Sigmoid colon (tissue), 7 donors: ENCODE data around the gene ATP5MG. TPM values are rescaled to one million over a fixed set of nuclear protein-coding genes. Genes with fewer than 3 reads are reported as not detected.

Experiments used
- DNase-seq: peaks from one replicate; pipeline ENCODE4 v3.0.0-alpha.2; 2019
- H3K27ac ChIP-seq, 4 donors: fragments of 200-600 bp; sonication (generic); one replicate each; pipeline ENCODE4 v1.5.1; 2016 to 2019; ENCODE audit warnings: mild to moderate bottlenecking in 1 of 4
- H3K27me3 ChIP-seq, 3 donors: fragments of 200-600 bp; sonication (generic); one replicate each; pipeline ENCODE4 v1.5.1; 2019; ENCODE audit warnings: mild to moderate bottlenecking in 1 of 3
- H3K36me3 ChIP-seq, 4 donors: fragments of 200-600 bp; sonication (generic); one replicate each; pipeline ENCODE4 v1.5.1; 2016 to 2019
- H3K4me1 ChIP-seq, 4 donors: fragments of 200-600 bp; sonication (generic); one replicate each; pipeline ENCODE4 v1.5.1; 2017 to 2019
- H3K4me3 ChIP-seq, 4 donors: fragments of 200-600 bp; sonication (generic); one replicate each; pipeline ENCODE4 v1.5.1; 2017 to 2019; ENCODE audit warnings: mild to moderate bottlenecking in 2 of 4, moderate library complexity in 1 of 4
- H3K9me3 ChIP-seq, 4 donors: fragments of 200-600 bp in 3 of 4; sonication (generic) in 3 of 4; one replicate each; pipeline versions ENCODE4 v1.5.1 to v1.6.1; 2013 to 2019
- CTCF ChIP-seq, 4 experiments: fragments of 450-650 bp in 3 of 4; fragments of 200-600 bp in 1 of 4; IDR thresholded peaks; one replicate each; pipeline ENCODE4 v1.5.1; 2016 to 2019; ENCODE audit warnings: antibody characterized with exemption in 4 of 4, mild to moderate bottlenecking in 3 of 4, moderate library complexity in 2 of 4
- EP300 ChIP-seq, 4 donors: sonication (generic); formaldehyde crosslinking; IDR thresholded peaks; one replicate each; pipeline ENCODE4 v1.6.1; 2017; ENCODE audit warnings: antibody characterized with exemption in 4 of 4
- POLR2A ChIP-seq, 2 donors: fragments of 450-650 bp; IDR thresholded peaks; one replicate each; pipeline ENCODE4 v1.6.1; 2016; ENCODE audit warnings: antibody characterized with exemption in 2 of 2, mild to moderate bottlenecking in 2 of 2, moderate library complexity in 2 of 2
- POLR2AphosphoS5 ChIP-seq, 4 donors: sonication (generic); formaldehyde crosslinking; IDR thresholded peaks; one replicate each; pipeline ENCODE4 v1.6.1; 2017; ENCODE audit warnings: antibody characterized with exemption in 4 of 4
- WGBS, 2 donors: extraction: QIAGEN DNeasy Blood & Tissue Kit; methylation state at CpG; one replicate each; pipeline ENCODE4 v1.1.7; 2013; 5-methylcytosine and 5-hydroxymethylcytosine counted together
- intact Hi-C: fragments of 100-400 bp; cut with DNase I; formaldehyde crosslinking; loops from one replicate; pipeline ENCODE4 v1.15.1; 2023
- polyA plus RNA-seq, 3 donors: library from polyadenylated mRNA; stranded (reverse); fragments of 200-250 nt; gene quantifications; one replicate each; pipeline ENCODE4 v1.2.3, GENCODE V29; 2013
- total RNA-seq, 4 donors: library from RNA; depleted of rRNA; stranded (reverse); fragments of >200 nt; gene quantifications; one replicate each; pipeline ENCODE4 v1.1.0, GENCODE V29; 2016
- donor health status: healthy with polysubstance abuse.
- donor health status: Bipolar disorder and iron deficiency.
- donor health status: healthy.

The ATP5MG gene
- total and polyA plus RNA-seq, 7 donors: 54.7 to 559 (median 141) TPM

DNA sequence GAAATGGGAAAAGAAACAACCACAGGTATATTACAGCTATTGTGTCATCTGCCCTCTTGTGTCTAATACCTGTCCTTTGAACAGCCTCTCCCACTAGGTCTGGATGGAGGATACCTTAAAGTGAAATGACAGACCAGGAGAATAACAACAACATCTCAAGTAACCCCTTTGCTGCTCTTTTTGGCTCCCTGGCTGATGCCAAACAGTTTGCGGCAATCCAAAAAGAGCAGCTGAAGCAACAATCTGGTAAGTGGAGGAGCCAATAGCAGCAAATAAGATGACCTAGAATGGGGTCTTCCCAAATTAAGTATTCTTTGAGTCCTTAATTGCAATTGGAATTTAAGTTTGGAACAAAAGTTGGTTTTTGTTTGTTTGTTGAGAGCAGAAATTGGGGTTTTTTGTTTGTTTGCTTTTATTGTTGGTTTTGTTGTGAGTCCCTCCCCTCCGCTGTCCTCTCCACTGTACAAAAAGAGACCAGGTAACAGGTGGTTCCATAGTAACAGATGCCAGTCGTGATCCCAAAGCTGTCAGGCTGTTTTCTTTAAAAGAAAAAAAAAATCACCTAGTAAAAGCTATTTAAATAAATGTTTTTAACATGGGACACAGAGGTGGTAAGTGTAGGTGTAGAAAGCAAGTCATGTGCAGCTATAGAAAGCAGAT lies 36.3 kb upstream of the ATP5MG start:
- no peak for DNase-seq
- intact Hi-C loops: no loop called here
- Histone ChIP-seq H3K36me3 (peaks cover 8 to 52% (median 37%) of the 10 kb centered on the region in 4 donors), H3K9me3 (no peaks in the 10 kb centered on the region), H3K27ac (no peak overlapping the region), H3K4me1 (peaks cover 0 to 17% (median 11%) of the 10 kb centered on the region in 4 donors), H3K27me3 (no peaks in the 10 kb centered on the region), H3K4me3 (no peak overlapping the region)
- 90 to 93% methylated on average over 3 of the region's 3 CpGs for WGBS, 2 donors
- TF ChIP-seq POLR2A (IDR thresholded peaks at IDR 0.05): no peak
- no peak for TF ChIP-seq POLR2AphosphoS5 (IDR thresholded peaks at IDR 0.05)
- TF ChIP-seq CTCF (IDR thresholded peaks at IDR 0.05): no peak
- TF ChIP-seq EP300 (IDR thresholded peaks at IDR 0.05): no peak

- Histone ChIP-seq H3K27ac (no peak overlapping the region), H3K4me1 (peaks cover 0 to 7% (median 0%) of the 10 kb centered on the region in 4 donors), H3K27me3 (no peaks in the 10 kb centered on the region), H3K4me3 (no peak overlapping the region), H3K36me3 (peaks cover 9 to 64% (median 49%) of the 10 kb centered on the region in 4 donors), H3K9me3 (no peaks in the 10 kb centered on the region)
- TF ChIP-seq EP300 (IDR thresholded peaks at IDR 0.05): no peak
- TF ChIP-seq POLR2A (IDR thresholded peaks at IDR 0.05): no peak
- TF ChIP-seq POLR2AphosphoS5 (IDR thresholded peaks at IDR 0.05): no peak
- TF ChIP-seq CTCF (IDR thresholded peaks at IDR 0.05): no peak
- intact Hi-C loops: no loop called here
- DNase-seq: no peak
- 45 to 69% methylated on average over 1 of the region's 1 CpG for WGBS, 2 donors
Measured at GRCh38 chr11:118366287-118366686, 35.1 kb upstream of the ATP5MG start.

DNA sequence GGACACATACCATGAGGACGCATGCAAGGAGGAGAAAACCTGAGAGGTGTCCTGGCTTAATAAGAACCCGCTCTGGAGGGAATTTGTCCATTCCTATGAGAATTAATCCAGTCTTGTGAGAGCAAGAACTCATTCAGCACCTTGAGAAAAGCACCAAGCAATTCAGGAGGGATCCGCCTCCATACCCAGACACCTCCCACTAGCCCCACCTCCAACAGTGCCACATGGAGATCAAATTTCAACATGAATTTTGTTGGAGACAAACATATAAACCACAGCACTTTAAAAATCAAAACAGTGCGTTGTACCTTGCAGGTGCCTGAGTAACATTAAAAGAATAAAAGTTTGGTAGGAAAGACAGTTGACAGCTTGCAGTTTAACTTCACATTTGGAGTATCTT lies 30.6 kb upstream of the ATP5MG start:
- Histone ChIP-seq H3K36me3 (peaks cover 27 to 99% (median 74%) of the 10 kb centered on the region in 4 donors), H3K4me3 (no peak overlapping the region), H3K27me3 (no peaks in the 10 kb centered on the region), H3K27ac (no peak overlapping the region), H3K9me3 (no peaks in the 10 kb centered on the region), H3K4me1 (no peaks in the 10 kb centered on the region)
- intact Hi-C loops: no loop called here
- TF ChIP-seq CTCF (IDR thresholded peaks at IDR 0.05): no peak
- no peak for TF ChIP-seq POLR2AphosphoS5 (IDR thresholded peaks at IDR 0.05)
- TF ChIP-seq EP300 (IDR thresholded peaks at IDR 0.05): no peak
- no peak for TF ChIP-seq POLR2A (IDR thresholded peaks at IDR 0.05)
- 93 to 97% methylated on average over 4 of the region's 4 CpGs for WGBS, 2 donors
- no peak for DNase-seq

- TF ChIP-seq POLR2AphosphoS5 (IDR thresholded peaks at IDR 0.05) (no peak), POLR2A (IDR thresholded peaks at IDR 0.05) (no peak), EP300 (IDR thresholded peaks at IDR 0.05) (no peak), CTCF (IDR thresholded peaks at IDR 0.05) (no peak)
Measured at GRCh38 chr11:118373263-118373662, 28.1 kb upstream of the ATP5MG start.

DNA sequence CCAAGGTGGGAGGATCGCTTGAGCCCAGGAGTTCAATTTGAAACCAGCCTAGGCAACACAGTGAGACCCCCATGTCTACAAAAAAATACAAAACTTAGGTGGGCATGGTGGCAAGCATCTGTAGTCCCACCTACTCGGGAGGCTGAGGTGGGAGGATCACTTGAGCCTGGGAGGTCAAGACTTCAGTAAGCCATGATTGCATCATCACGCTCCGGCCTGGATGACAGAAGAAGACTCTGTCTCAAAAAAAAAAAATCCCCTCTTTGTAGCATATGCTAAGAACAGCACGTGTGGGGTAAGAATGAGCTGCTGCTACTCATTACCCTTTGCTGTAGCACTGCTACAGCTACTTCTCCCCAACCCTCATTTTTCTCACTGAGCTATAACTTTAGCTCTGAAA lies 27.5 kb upstream of the ATP5MG start:
- no peak for DNase-seq
- H3K36me3 ChIP-seq: peaks cover 31 to 100% (median 68%) of the 10 kb centered on the region in 4 donors

More at GRCh38 chr11:118373263-118373662, 28.1 kb upstream of the ATP5MG start:
- no peak overlapping the region for H3K4me3 ChIP-seq
- no peaks in the 10 kb centered on the region for H3K27me3 ChIP-seq
- intact Hi-C loops: no loop called here
- H3K27ac ChIP-seq: no peak overlapping the region
- 93 to 96% methylated on average over 2 of the region's 2 CpGs for WGBS, 2 donors
- peaks cover 30 to 100% (median 70%) of the 10 kb centered on the region in 4 donors for H3K36me3 ChIP-seq
- no peaks in the 10 kb centered on the region for H3K9me3 ChIP-seq
- DNase-seq: no peak
- H3K4me1 ChIP-seq: no peaks in the 10 kb centered on the region

More for the DNA sequence above, 27.5 kb upstream of the ATP5MG start:
- Histone ChIP-seq H3K27me3 (no peaks in the 10 kb centered on the region), H3K9me3 (no peaks in the 10 kb centered on the region), H3K27ac (no peak overlapping the region), H3K4me1 (no peaks in the 10 kb centered on the region), H3K4me3 (no peak overlapping the region)
- no peak for TF ChIP-seq POLR2A (IDR thresholded peaks at IDR 0.05)
- TF ChIP-seq EP300 (IDR thresholded peaks at IDR 0.05): no peak
- no peak for TF ChIP-seq CTCF (IDR thresholded peaks at IDR 0.05)
- TF ChIP-seq POLR2AphosphoS5 (IDR thresholded peaks at IDR 0.05): no peak
- intact Hi-C loops: no loop called here
- 96 to 97% methylated on average over 5 of the region's 5 CpGs for WGBS, 2 donors
